NCI-H128 (cell line): ENCODE data around the gene LZTS2.

ENCODE experiments used
- DNase-seq: peaks from one replicate; lab custom pipeline; 2025; ENCODE audit not compliant: unreplicated experiment; lab: John Stamatoyannopoulos, UW

Gene LZTS2

GRCh38 chr10:101047961-101048892, 48.6 kb downstream of the LZTS2 start:
- peak; percentile 29 for DNase-seq

- DNase-seq, result peak; percentile 17
These were observed 50.8 kb downstream of the LZTS2 start for GRCh38 chr10:101050208-101051069.

GRCh38 chr10:101052285-101052684, 52.7 kb downstream of the LZTS2 start:
- DNase-seq, result no peak

DNA sequence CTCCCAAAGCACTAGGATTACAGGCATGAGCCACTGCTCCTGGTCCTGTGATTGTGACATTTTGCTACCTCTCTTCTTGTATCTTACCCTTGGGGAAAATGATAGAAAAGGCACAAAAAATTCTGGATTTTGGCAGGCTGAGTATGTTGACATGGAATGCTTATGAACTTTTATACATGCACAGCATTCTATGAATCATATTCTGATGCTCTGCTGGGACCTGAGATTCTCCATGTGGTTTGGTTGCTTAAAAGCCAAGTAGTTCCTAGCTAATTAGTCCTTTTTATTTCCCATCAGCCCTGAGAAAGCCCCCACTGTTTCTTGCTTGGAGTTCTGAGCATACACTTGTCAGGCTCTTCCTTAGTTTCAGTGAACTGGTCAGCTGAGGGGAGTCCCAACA, 53.9 kb downstream of the LZTS2 start:
- no peak for DNase-seq

GRCh38 chr10:101054351-101054750, 54.7 kb downstream of the LZTS2 start:
- DNase-seq, result no peak

GRCh38 chr10:101054876-101055275, 55.3 kb downstream of the LZTS2 start:
- no peak for DNase-seq

DNA sequence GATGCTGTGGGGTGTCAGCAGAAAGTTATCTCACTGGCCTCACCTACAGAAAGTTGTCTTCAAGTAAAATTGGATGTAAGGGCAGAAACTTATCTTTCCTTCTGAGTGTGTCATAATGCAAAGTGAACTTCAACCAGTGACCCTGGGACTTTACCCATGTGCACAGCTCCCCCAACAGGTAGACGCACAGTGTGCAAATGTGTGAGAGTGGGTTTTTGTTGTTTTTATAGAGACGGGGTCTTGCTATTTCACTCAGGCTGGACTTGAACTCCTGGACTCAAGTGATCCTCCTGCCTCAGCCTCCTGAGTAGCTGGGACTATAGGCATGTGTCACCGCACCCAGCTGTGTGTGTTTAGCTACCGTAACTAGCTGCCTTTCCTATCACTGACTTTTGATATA, 55.8 kb downstream of the LZTS2 start:
- no peak for DNase-seq

DNA sequence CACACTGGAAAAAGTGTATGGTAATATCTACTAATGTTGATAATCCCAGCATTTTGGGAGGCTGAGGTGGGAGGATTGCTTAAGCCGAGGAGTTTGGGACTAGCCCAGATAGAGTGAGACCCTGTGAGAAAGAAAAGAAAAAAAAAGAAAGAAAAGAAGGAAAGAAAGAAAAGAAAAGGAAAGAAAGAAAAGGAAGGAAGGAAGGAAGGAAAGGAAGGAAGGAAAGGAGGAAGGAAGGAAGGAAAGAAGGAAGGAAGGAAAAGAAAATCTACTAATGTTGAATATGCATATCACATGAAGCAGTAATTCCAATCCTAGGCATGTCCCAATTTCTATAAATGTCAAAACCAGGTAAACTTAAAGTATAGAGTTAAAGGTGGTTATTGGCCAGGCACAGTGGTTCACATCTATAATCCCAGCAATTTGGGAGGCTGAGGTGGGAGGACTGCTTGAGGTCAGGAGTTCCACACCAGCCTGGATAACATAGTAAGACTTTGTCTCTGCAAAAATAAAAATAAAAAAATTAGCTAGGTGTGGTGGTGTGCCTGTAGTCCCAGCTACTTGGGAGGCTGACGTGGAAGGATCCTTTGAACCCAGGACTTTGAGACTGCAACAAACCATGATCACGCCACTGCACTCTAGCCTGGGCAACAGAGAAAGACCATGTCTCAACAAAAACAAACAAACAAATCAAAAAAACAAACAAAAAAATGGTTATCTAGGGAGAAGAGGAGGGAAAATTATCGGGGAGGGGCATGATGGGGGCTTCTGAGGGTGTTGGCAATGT, 57.0 kb downstream of the LZTS2 start:
- DNase-seq, result no peak
